ENCODE measurements around the gene FRAS1. TPM values are rescaled to one million over a fixed set of nuclear protein-coding genes. Genes with fewer than 3 reads are reported as not detected.

FRAS1 gene
- total RNA-seq, 1 experiment from 2014 or later, result 13.1 TPM

GRCh38 chr4:78292341-78292740, 235.2 kb downstream of the FRAS1 start:
- no peaks in the 10 kb centered on the region for H3K9me2 ChIP-seq (ENCODE audit: insufficient read depth)
- H3K4me3 ChIP-seq, result no peak overlapping the region
- POLR2A ChIA-PET (ENCODE audit: unreplicated experiment), result no interaction called here
- peaks cover 9% of the 10 kb centered on the region; the same call in 1 of the 2 replicates for H3F3A ChIP-seq (ENCODE audit: insufficient read depth, low read depth)
- H4K20me1 ChIP-seq (ENCODE audit: insufficient read depth), result no peaks in the 10 kb centered on the region
- H3K9me3 ChIP-seq (ENCODE audit: insufficient read depth, low read depth), result no peaks in the 10 kb centered on the region
- no peak for DNase-seq
- no peak overlapping the region for H3K4me2 ChIP-seq
- H2AFZ ChIP-seq, result no peak overlapping the region
- intact Hi-C loops (cut with micrococcal nuclease; ENCODE audit: unreplicated experiment), result loop anchor here (5.0 kb wide), 3 partner anchors 225 to 275 kb away; partner anchors contain the start of gene ANXA3
- no peaks in the 10 kb centered on the region for H3K79me2 ChIP-seq (ENCODE audit: low read depth)
- H3K27me3 ChIP-seq (ENCODE audit: insufficient read depth, low read depth), result no peaks in the 10 kb centered on the region
- no peak overlapping the region for H3K27ac ChIP-seq
- H3K4me1 ChIP-seq (replicated peaks; ENCODE audit: insufficient read depth), result peaks cover 24% of the 10 kb centered on the region
- no peaks in the 10 kb centered on the region for H3K36me3 ChIP-seq (ENCODE audit: low read depth)
- no TSS peak for BruUV-seq (replicated peaks)
- CTCF ChIA-PET, result no interaction called here
- TF ChIP-seq CTCF (conservative IDR thresholded peaks at IDR 0.05), result no peak
- no peak for TF ChIP-seq EZH2 (IDR thresholded peaks at IDR 0.05; ENCODE audit: low read depth)

GRCh38 chr4:78292856-78293255, 235.7 kb downstream of the FRAS1 start:
- no peaks in the 10 kb centered on the region for H3K9me3 ChIP-seq (ENCODE audit: insufficient read depth, low read depth)
- no peak overlapping the region for H3K4me2 ChIP-seq
- no peaks in the 10 kb centered on the region for H3K9me2 ChIP-seq (ENCODE audit: insufficient read depth)
- POLR2A ChIA-PET (ENCODE audit: unreplicated experiment), result no interaction called here
- no peaks in the 10 kb centered on the region for H3K36me3 ChIP-seq (ENCODE audit: low read depth)
- peaks cover 24% of the 10 kb centered on the region for H3K4me1 ChIP-seq (replicated peaks; ENCODE audit: insufficient read depth)
- BruUV-seq (replicated peaks), result no TSS peak
- no peaks in the 10 kb centered on the region for H3K27me3 ChIP-seq (ENCODE audit: insufficient read depth, low read depth)
- CTCF ChIA-PET, result no interaction called here
- H4K20me1 ChIP-seq (ENCODE audit: insufficient read depth), result no peaks in the 10 kb centered on the region
- intact Hi-C loops (cut with micrococcal nuclease; ENCODE audit: unreplicated experiment), result loop anchor here (1.0 to 5.0 kb wide), 5 partner anchors 114 to 274 kb away; partner anchors contain the start of gene ANXA3
- no peak for DNase-seq
- H3K27ac ChIP-seq, result peak overlapping the region; percentile 9; the same call in 1 of the 2 replicates
- TF ChIP-seq EZH2 (IDR thresholded peaks at IDR 0.05; ENCODE audit: low read depth), result no peak
- no peak for TF ChIP-seq CTCF (conservative IDR thresholded peaks at IDR 0.05)
- H3F3A ChIP-seq (ENCODE audit: insufficient read depth, low read depth), result peaks cover 9% of the 10 kb centered on the region; the same call in 1 of the 2 replicates
- H3K79me2 ChIP-seq (ENCODE audit: low read depth), result no peaks in the 10 kb centered on the region
- H3K4me3 ChIP-seq, result no peak overlapping the region
- H2AFZ ChIP-seq, result no peak overlapping the region

GRCh38 chr4:78293348-78293747, 236.2 kb downstream of the FRAS1 start:
- Histone ChIP-seq H3K27me3 (ENCODE audit: insufficient read depth, low read depth) (no peaks in the 10 kb centered on the region), H3K4me2 (peak overlapping the region; percentile 32), H4K20me1 (ENCODE audit: insufficient read depth) (no peaks in the 10 kb centered on the region), H2AFZ (no peak overlapping the region), H3F3A (ENCODE audit: insufficient read depth, low read depth) (peaks cover 9% of the 10 kb centered on the region; the same call in 1 of the 2 replicates), H3K9me3 (ENCODE audit: insufficient read depth, low read depth) (no peaks in the 10 kb centered on the region), H3K9me2 (ENCODE audit: insufficient read depth) (no peaks in the 10 kb centered on the region), H3K79me2 (ENCODE audit: low read depth) (no peaks in the 10 kb centered on the region), H3K36me3 (ENCODE audit: low read depth) (no peaks in the 10 kb centered on the region), H3K4me3 (no peak overlapping the region), H3K27ac (peak overlapping the region; percentile 58), H3K4me1 (replicated peaks; ENCODE audit: insufficient read depth) (peaks cover 24% of the 10 kb centered on the region)
- TF ChIP-seq CTCF (conservative IDR thresholded peaks at IDR 0.05) (no peak), EZH2 (IDR thresholded peaks at IDR 0.05; ENCODE audit: low read depth) (no peak)
- CTCF ChIA-PET, result interaction anchor here (0.6 to 1.7 kb wide), 2 partner anchors 233 to 237 kb away, joined by 5 to 15 read pairs; no protein-coding TSS in a partner anchor
- POLR2A ChIA-PET (ENCODE audit: unreplicated experiment), result interaction anchor here (0.6 kb wide), 1 partner anchor 640 kb away, joined by 4 read pairs; no protein-coding TSS in a partner anchor
- intact Hi-C loops (cut with micrococcal nuclease; ENCODE audit: unreplicated experiment), result loop anchor here (1.0 to 5.0 kb wide), 5 partner anchors 114 to 274 kb away; partner anchors contain the start of gene ANXA3
- BruUV-seq (replicated peaks), result no TSS peak
- DNase-seq, result peak; percentile 15 to 57
